ENCODE results near the gene CEP128. TPM values are rescaled to one million over a fixed set of nuclear protein-coding genes. Genes with fewer than 3 reads are reported as not detected.
A peak's percentile ranks its signal among the peaks of the same experiment; 100 is the strongest.
"Not testable (repeated sequence)": the region's sequence is repeated elsewhere in the genome, so short reads cannot be mapped to it uniquely, and the experiment has no call there.

Gene CEP128
- total and polyA plus RNA-seq, 2 donors = 2.1 to 14.3 TPM

DNA sequence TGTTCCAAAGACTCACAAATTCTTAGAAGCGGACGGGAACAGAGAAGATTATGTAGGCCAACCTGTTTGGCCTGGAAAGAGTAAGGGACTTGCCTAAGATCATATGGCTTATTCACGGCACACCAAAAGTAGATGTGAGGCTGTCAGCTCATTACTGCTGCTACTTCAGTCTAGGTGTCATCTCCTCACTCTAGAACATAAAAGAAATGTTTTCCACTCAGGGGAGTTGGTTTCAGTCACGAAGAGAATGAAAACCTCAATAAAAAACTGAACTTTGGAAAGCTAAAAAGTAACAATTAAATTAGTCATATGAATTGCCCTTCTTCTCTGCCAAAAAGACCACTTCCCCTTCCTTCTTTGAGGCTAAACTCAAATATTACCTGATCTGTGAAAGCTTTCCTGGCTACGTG lies 658 bp upstream of the CEP128 start:
- Histone ChIP-seq H3K36me3 (ENCODE audit: insufficient read depth) (no peaks in the 10 kb centered on the region), H3K4me3 (ENCODE audit: low read depth, low read length) (peak overlapping the region; percentile 62), H3K4me1 (ENCODE audit: insufficient read depth) (no peaks in the 10 kb centered on the region), H3K27ac (ENCODE audit: low read depth) (no peak overlapping the region)
- no peak for DNase-seq (ENCODE audit: extremely low spot score)
- WGBS = 40% methylated on average over 5 of the region's 5 CpGs

DNA sequence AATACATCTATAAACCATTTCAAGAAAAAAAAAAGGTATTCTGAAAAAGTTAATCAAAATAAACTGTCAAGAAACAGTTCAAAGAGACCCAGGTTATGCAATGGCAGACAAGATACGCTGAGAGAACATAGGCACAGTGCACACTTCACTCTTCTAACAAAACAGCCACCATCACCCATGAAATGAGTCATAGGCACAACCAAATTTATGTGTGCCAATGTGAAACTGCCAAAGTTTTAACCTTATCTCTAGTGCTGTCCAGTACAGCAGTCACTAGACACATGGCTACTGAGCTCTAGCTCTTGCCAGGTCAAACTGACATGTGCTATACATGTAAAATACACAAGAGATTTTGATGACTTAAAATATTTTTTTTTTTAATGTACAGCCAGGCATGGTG lies 1.4 kb downstream of the CEP128 start:
- DNase-seq (ENCODE audit: extremely low spot score) = no peak
- H3K36me3 ChIP-seq (ENCODE audit: insufficient read depth) = no peaks in the 10 kb centered on the region
- WGBS = 88% methylated on average over 1 of the region's 1 CpG

DNA sequence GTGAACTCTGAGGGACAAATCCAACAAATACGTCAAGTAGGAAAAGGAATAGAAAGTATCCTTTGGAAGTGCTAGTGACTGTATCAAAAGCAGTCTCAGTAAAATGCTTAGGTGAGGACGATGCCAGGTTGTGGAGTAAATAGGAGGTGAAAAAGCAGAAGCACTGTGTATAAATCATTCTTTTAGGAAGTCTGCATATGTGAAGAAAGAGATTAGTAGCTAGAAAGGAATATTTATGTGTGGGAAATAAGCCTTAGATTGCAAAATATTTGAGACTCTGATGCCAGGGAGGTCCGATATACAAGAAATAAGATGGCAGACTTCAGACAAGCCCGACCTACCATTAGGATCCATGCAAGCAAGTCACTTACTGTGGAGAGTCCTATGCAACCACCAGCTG lies 7.9 kb downstream of the CEP128 start:
- H3K36me3 ChIP-seq (ENCODE audit: insufficient read depth) = no peaks in the 10 kb centered on the region
- no peak overlapping the region for H3K27ac ChIP-seq (ENCODE audit: low read depth)
- no peak overlapping the region for H3K4me3 ChIP-seq (ENCODE audit: low read depth, low read length)
- no peak for DNase-seq (ENCODE audit: extremely low spot score)
- no peaks in the 10 kb centered on the region for H3K4me1 ChIP-seq (ENCODE audit: insufficient read depth)
- WGBS = 82% methylated on average over 4 of the region's 4 CpGs

More for the DNA sequence above, 1.4 kb downstream of the CEP128 start:
- Histone ChIP-seq H3K4me3 (ENCODE audit: low read depth, low read length) (no peak overlapping the region), H3K4me1 (ENCODE audit: insufficient read depth) (no peaks in the 10 kb centered on the region), H3K27ac (ENCODE audit: low read depth) (no peak overlapping the region)

DNA sequence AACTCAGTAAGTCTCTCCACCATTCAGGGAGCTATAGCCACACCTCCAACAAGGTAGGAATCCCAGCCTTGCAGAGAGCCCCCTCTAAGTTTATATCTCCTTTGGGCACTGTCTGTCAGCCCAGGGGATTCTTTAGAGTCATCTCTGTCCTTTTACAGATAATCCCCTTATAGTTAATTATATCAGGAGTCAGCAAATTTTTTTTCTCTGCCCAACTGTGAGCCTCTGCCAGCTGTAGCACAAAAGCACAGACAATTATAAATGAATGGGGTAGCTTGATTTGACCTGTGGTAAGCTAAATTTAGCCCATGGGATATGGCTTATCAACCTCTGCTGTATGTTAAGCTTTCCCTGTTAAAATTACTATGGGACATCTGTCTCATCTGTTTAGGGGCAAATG lies 8.3 kb downstream of the CEP128 start:
- Histone ChIP-seq H3K4me3 (ENCODE audit: low read depth, low read length) (no peak overlapping the region), H3K4me1 (ENCODE audit: insufficient read depth) (no peaks in the 10 kb centered on the region), H3K27ac (ENCODE audit: low read depth) (no peak overlapping the region), H3K36me3 (ENCODE audit: insufficient read depth) (no peaks in the 10 kb centered on the region)
- no peak for DNase-seq (ENCODE audit: extremely low spot score)

DNA sequence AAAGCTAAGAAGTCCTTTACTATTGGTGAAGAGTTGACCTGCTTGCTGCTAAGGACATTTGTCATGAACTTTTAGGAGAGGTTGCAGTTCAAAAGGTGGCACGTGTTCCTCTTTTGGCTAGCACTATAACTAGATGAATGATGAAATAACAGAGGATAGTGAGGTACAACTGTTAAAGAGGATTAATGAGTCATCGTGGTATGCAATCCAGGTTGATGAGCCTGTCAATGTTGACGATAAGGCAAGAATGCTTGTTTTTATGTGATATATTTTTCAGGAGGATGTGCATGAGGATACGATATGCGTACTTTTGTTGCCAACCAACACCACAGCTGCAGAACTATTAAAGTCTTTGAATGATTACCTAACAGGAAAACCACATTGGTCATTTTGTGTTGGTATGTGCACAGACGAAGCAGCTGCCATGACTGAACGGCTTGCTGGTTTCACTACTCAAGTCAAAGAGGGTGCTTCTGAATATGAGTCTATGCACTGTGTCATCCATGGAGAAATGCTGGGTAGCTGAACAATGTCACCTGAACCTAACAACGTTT lies 10.6 kb downstream of the CEP128 start:
- Histone ChIP-seq H3K36me3 (ENCODE audit: insufficient read depth) (no peaks in the 10 kb centered on the region), H3K4me1 (ENCODE audit: insufficient read depth) (no peaks in the 10 kb centered on the region), H3K27ac (ENCODE audit: low read depth) (no peak overlapping the region), H3K4me3 (ENCODE audit: low read depth, low read length) (no peak overlapping the region)
- 62% methylated on average over 8 of the region's 8 CpGs for WGBS
- no peak for DNase-seq (ENCODE audit: extremely low spot score)

DNA sequence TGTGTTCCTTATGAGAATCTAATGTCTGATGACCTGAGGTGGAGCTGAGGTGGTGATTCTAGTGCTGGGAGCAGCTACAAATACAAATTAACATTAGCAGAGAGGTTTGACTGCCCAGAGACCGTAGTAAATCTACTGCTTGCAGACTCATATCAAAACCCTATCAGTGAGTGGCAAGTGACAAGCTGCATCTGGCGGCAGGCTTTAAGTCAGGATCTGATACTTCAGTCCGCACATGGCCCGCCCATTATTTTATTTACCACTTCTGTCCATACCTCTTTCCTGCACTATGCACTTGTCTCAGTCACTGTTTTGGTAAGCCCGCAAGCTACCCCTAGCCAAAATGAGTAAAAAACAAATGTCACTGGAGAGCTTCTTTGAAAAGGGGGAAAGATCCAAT lies 11.4 kb downstream of the CEP128 start:
- Histone ChIP-seq H3K4me3 (ENCODE audit: low read depth, low read length) (no peak overlapping the region), H3K36me3 (ENCODE audit: insufficient read depth) (no peaks in the 10 kb centered on the region), H3K4me1 (ENCODE audit: insufficient read depth) (no peaks in the 10 kb centered on the region), H3K27ac (ENCODE audit: low read depth) (no peak overlapping the region)
- no peak for DNase-seq (ENCODE audit: extremely low spot score)
- WGBS = 91% methylated on average over 5 of the region's 5 CpGs

DNA sequence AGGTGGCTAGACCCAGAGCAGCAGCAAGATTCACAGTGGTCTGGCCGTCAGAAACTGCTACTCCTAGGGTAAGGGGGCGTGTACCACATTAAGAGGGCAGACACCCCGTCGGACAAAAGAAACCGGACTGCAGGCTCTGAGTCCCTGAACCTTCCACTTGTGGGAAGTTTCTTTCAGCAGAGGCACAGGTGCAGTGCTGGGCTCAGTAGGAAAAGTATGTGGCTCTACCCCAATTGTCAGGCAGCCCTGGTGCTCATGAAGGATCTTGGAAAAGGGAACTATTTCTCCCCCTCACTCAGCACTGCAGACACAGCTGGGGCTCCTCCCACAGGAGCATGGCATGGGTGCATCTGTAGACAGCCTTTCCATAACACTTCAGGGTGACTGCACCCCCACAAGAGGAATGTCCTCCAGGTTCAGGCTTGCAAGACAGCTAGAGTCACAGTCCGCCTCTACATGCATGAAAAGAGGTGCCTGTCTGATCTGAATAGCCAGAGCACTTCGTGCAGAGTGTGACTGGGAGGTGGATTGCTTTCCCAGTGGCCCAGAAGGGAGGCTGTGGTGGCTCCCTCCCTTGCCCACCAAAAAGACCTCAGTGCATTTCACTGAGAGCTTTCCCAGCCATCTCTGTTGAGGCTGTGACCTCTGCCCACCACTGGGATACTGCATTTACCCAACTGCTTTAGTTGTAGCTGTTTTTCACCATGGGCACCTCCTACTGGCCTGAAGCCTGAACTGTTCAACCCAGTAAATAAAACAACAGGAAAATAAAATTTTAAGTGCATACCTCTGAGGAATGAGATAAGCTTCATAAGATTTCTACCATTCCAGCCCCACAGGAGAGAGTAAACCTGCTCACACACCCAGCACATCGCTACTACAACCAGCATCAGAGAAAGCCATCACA lies 14.2 kb downstream of the CEP128 start:
- Histone ChIP-seq H3K27ac (ENCODE audit: low read depth) (no peak overlapping the region), H3K4me3 (ENCODE audit: low read depth, low read length) (no peak overlapping the region), H3K4me1 (ENCODE audit: insufficient read depth) (no peaks in the 10 kb centered on the region), H3K36me3 (ENCODE audit: insufficient read depth) (no peaks in the 10 kb centered on the region)
- 92% methylated on average over 8 of the region's 8 CpGs for WGBS
- no peak for DNase-seq (ENCODE audit: extremely low spot score)

DNA sequence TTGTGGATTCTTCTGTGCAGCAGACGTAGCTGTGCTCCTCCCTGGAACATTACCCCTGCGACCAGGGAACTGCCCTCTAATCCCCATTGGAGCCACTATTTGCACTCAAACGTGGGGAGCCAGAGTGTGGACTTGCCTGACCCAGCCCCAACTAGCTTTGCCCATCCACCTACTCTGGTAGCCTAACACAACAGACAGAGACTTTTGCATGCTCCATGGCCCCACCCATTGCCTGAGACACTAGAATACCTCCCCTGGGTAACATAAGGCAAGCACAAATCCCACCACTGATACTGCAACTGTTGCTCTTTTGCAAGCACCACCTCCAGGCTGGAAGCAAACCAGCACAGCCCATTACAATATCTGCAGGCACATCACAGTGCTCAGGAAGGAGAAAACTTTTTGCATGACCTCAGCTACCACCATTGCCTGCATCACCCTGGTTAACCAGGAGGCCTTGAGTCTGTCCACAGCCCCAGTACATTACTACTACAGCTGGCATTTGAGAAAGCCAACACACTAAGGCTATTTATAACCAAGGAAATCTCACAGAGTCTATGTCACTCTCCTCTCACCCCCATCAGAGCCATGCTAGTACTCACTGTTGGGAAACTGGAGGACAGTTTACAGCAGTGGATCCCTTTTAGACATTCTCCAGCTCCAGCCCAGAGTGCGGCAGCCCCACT lies 15.0 kb downstream of the CEP128 start:
- WGBS = 91% methylated on average over 4 of the region's 4 CpGs
- Histone ChIP-seq H3K4me3 (ENCODE audit: low read depth, low read length) (no peak overlapping the region), H3K4me1 (ENCODE audit: insufficient read depth) (no peaks in the 10 kb centered on the region), H3K27ac (ENCODE audit: low read depth) (no peak overlapping the region), H3K36me3 (ENCODE audit: insufficient read depth) (no peaks in the 10 kb centered on the region)
- DNase-seq (ENCODE audit: extremely low spot score) = no peak

DNA sequence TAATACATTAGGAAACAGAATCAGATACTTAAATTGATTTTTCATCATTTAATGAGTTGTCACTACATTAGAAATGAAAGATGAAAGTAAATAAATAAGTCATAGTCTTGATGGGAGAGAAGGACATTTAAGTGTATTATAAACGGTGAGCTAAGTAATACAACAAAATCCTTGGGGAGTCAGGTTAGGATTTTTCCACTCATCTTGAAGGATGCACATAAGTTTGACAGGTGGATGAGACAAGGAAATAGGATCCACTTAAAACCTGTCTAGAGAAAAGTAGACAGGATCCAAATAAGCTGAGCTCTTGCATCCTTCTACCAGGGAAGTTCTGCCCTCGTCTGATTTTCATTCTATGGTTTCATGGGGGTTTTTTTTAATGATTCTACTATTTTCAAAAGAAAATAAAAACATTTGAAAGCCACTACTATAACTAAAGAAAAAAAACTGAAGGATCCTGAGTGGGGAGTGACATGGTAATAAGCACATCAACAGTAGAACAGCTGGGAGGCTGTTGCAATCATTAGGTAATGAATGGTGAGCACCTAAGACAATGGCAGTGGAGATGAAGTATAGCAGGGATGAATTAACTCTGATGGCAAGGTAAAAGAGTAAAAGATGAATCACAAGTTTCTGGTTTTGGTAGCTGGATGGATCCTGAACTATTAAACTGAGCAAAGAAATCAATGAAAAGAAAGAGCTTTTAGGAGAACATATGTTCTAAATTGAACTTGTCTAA lies 17.0 kb downstream of the CEP128 start:
- no peak for DNase-seq (ENCODE audit: extremely low spot score)
- Histone ChIP-seq H3K36me3 (ENCODE audit: insufficient read depth) (no peaks in the 10 kb centered on the region), H3K4me3 (ENCODE audit: low read depth, low read length) (no peak overlapping the region), H3K27ac (ENCODE audit: low read depth) (no peak overlapping the region), H3K4me1 (ENCODE audit: insufficient read depth) (no peaks in the 10 kb centered on the region)
- WGBS = 86% methylated on average over 2 of the region's 2 CpGs

DNA sequence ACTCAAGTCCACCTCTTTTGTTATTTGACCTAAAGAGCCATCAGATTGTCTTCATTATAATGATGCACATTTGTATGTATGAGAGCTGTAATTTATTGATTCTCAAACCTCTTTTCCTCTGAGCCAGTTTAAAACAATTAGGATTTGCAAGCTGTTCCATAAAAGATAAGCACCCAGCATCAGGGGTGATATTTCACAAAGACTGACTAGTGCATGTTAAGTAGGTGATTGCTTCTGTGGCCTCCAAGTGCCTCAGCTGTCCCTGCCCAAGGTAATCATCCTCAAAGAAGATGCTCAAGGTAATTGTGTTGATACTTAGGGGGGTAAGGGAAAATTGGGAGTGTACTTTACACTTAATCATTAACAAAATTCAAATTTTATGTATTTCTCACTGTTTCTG lies 18.2 kb downstream of the CEP128 start:
- Histone ChIP-seq H3K4me3 (ENCODE audit: low read depth, low read length) (no peak overlapping the region), H3K36me3 (ENCODE audit: insufficient read depth) (no peaks in the 10 kb centered on the region), H3K4me1 (ENCODE audit: insufficient read depth) (no peaks in the 10 kb centered on the region), H3K27ac (ENCODE audit: low read depth) (no peak overlapping the region)
- no peak for DNase-seq (ENCODE audit: extremely low spot score)

DNA sequence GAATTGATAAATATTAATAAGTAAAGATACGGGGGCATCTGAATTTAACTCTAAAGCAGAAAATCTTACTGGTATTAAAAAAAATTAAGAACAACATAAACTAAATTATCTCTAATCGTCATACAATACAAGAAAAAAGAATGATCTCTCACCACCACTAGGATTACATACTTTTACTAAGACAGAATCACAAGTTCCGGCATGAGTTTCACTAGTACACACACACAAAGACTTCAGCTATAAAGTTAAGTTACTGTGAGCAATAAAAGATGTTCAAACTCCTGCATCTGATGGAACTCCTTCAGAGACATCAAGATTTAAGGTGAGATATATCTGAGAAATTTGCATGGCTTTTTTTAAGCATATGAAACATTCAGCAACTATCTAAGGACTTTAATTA lies 21.9 kb downstream of the CEP128 start:
- no peak overlapping the region for H3K27ac ChIP-seq (ENCODE audit: low read depth)
- WGBS = 82% methylated on average over 3 of the region's 3 CpGs
- H3K4me1 ChIP-seq (ENCODE audit: insufficient read depth) = no peaks in the 10 kb centered on the region
- no peak overlapping the region for H3K4me3 ChIP-seq (ENCODE audit: low read depth, low read length)
- no peak for DNase-seq (ENCODE audit: extremely low spot score)
- H3K36me3 ChIP-seq (ENCODE audit: insufficient read depth) = no peaks in the 10 kb centered on the region

DNA sequence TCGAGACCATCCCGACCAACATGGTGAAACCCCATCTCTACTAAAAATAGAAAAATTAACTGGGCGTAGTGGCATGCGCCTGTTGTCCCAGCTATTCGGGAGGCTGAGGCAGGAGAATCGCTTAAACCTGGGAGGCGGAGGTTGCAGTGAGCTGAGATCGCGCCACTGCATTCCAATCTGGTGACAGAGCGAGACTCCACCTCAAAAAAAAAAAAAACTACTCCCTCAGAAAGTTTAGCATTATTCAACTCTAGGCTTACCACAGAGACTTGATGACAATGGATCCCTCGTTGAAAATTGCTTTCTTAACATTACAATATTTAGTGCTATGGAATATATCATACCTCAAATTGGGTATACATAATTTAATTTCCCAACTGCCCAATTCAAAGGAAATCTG lies 29.5 kb downstream of the CEP128 start:
- not testable (repeated sequence) for DNase-seq (ENCODE audit: extremely low spot score); H3K27ac ChIP-seq (ENCODE audit: low read depth); H3K4me1 ChIP-seq (ENCODE audit: insufficient read depth); H3K36me3 ChIP-seq (ENCODE audit: insufficient read depth); H3K4me3 ChIP-seq (ENCODE audit: low read depth, low read length)
- WGBS = 91% methylated on average over 11 of the region's 11 CpGs

DNA sequence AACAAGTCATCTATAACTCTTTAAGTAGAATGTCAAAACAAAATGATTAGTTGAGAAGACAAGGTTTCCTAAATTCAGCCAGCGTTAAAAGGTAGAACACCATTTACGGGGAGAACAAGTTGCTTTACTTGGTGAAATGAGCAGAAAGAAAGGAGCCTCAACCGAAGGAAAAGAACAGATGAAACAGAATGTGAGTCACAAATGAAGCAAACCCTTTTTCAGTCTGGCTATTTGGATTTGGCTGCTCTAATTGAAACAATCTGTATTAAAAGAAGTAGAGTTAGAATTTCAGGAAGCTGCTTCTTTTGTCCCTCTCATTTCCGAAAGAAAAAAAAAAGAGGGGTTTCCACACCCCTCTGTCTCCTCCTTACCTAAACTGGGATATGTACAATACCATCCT lies 34.6 kb downstream of the CEP128 start:
- DNase-seq (ENCODE audit: extremely low spot score) = no peak
- Histone ChIP-seq H3K4me1 (ENCODE audit: insufficient read depth) (no peaks in the 10 kb centered on the region), H3K36me3 (ENCODE audit: insufficient read depth) (no peaks in the 10 kb centered on the region), H3K4me3 (ENCODE audit: low read depth, low read length) (no peak overlapping the region), H3K27ac (ENCODE audit: low read depth) (no peak overlapping the region)
- WGBS = 80% methylated on average over 4 of the region's 4 CpGs
